Thoracic aorta (tissue), 2 donors: Measurements from ENCODE around the gene GTF2F1. TPM values are rescaled to one million over a fixed set of nuclear protein-coding genes. Genes with fewer than 3 reads are reported as not detected.

Source experiments
- ATAC-seq: fragments of 150-250 bp; one replicate; pipeline ENCODE4 v1.8.0; 2017; ENCODE audit warnings: low read depth; ENCODE audit not compliant: insufficient number of reproducible peaks, low FRiP score
- DNase-seq: peaks from one replicate; pipeline ENCODE4 v3.0.0-alpha.2; 2020; ENCODE audit warnings: low spot score
- H3K27ac ChIP-seq, 2 donors: fragments of 200-600 bp; sonication (generic); 1 replicate in 1 of 2; 2 replicates in 1 of 2; pipeline ENCODE4 v1.5.1; 2016; ENCODE audit warnings: mild to moderate bottlenecking in 2 of 2, moderate library complexity in 2 of 2
- H3K27me3 ChIP-seq: fragments of 200-600 bp; sonication (generic); replicated peaks from 2 replicates; pipeline ENCODE4 v1.6.0; 2016; ENCODE audit warnings: mild to moderate bottlenecking; ENCODE audit not compliant: insufficient read depth
- H3K36me3 ChIP-seq: fragments of 200-600 bp; sonication (generic); one replicate; pipeline ENCODE4 v1.5.1; 2016
- H3K4me1 ChIP-seq, 2 donors: fragments of 200-600 bp; sonication (generic); 1 replicate in 1 of 2; 2 replicates in 1 of 2; pipeline versions ENCODE4 v1.5.1 to v1.6.0; 2016; ENCODE audit warnings: low read depth in 2 of 2, mild to moderate bottlenecking in 1 of 2; ENCODE audit not compliant: control insufficient read depth in 1 of 2
- H3K4me3 ChIP-seq: fragments of 200-600 bp; sonication (generic); 2 replicates; pipeline ENCODE4 v1.5.1; 2016; ENCODE audit warnings: mild to moderate bottlenecking
- H3K9me3 ChIP-seq: fragments of 200-600 bp; sonication (generic); 2 replicates; pipeline ENCODE4 v1.5.1; 2016
- CTCF ChIP-seq: fragments of 200-600 bp; sonication (generic); IDR thresholded peaks from one replicate; pipeline ENCODE4 v1.5.1; 2019; ENCODE audit warnings: antibody characterized with exemption
- total RNA-seq, 2 donors: library from RNA; depleted of rRNA; stranded (reverse); fragments of >200 nt; gene quantifications; one replicate each; pipeline versions ENCODE4 v1.1.0 to v1.2.3, GENCODE V29; 2016

The GTF2F1 gene
- total RNA-seq, 2 donors from 2014 or later: 22.7 to 27.7 TPM

- no peak overlapping the region for H3K27ac ChIP-seq
- H3K9me3 ChIP-seq: no peaks in the 10 kb centered on the region
- H3K4me3 ChIP-seq: no peak overlapping the region
- DNase-seq (no peak), ATAC-seq (no peak)
- TF ChIP-seq CTCF: no peak
- H3K4me1 ChIP-seq: no peaks in the 10 kb centered on the region
- H3K27me3 ChIP-seq: no peaks in the 10 kb centered on the region
- no peaks in the 10 kb centered on the region for H3K36me3 ChIP-seq
Observed at GRCh38 chr19:6334490-6335285, 58.3 kb downstream of the GTF2F1 start.

- Histone ChIP-seq H3K4me3 (no peak within 1 kb of the TSS), H3K36me3 (no peaks in the 10 kb centered on the region), H3K27ac (no peak within 1 kb of the TSS), H3K27me3 (no peaks in the 10 kb centered on the region), H3K4me1 (no peaks in the 10 kb centered on the region), H3K9me3 (no peaks in the 10 kb centered on the region)
- no peak for TF ChIP-seq CTCF
- no peak for DNase-seq
- no peak for ATAC-seq
Observed at GRCh38 chr19:6333439-6333838, 59.5 kb downstream of the GTF2F1 start, which contains the start of gene ACER1. Gene ACER1, minus strand, starts transcription at chr19:6333612. Its CDS starts 61 bp downstream, at chr19:6333551.

Other genes with a start within 250 kb of the GTF2F1 start
- gene MLLT1, start 113.2 kb downstream of the GTF2F1 start, total RNA-seq: 10 to 100 TPM; 23.0 to 31.4 TPM
- not detected for gene ACER1, start 59.6 kb downstream of the GTF2F1 start, total RNA-seq
- gene CLPP, start 31.6 kb downstream of the GTF2F1 start, total RNA-seq: 10 to 100 TPM; 39.0 to 53.2 TPM
- gene ALKBH7, start 20.4 kb downstream of the GTF2F1 start, total RNA-seq: 10 to 100 TPM; 29.1 to 37.6 TPM
- 1 to 10 TPM; 1.4 to 2.8 TPM for gene PSPN, start 17.2 kb downstream of the GTF2F1 start, total RNA-seq
- gene KHSRP, start 31.6 kb upstream of the GTF2F1 start, total RNA-seq: 100 to 1,000 TPM in 1 of 2 donors, 10 to 100 TPM in 1; 98.4 to 111 TPM
- under 1 TPM in 1 of 2 donors, not detected in 1; 0.71 TPM for gene SLC25A41, start 40.6 kb upstream of the GTF2F1 start, total RNA-seq
- 10 to 100 TPM; 89.6 to 97.1 TPM for gene SLC25A23, start 66.6 kb upstream of the GTF2F1 start, total RNA-seq
- 1 to 10 TPM in 1 of 2 donors, under 1 TPM in 1; 0.54 to 2.1 TPM for gene CRB3, start 71.1 kb upstream of the GTF2F1 start, total RNA-seq
- gene DENND1C, start 88.6 kb upstream of the GTF2F1 start, total RNA-seq: 1 to 10 TPM; 2.7 to 3.9 TPM
- gene TUBB4A, start 109.1 kb upstream of the GTF2F1 start, total RNA-seq: not detected
- 1 to 10 TPM in 1 of 2 donors, under 1 TPM in 1; 0.27 to 1.8 TPM for gene TNFSF9, start 137.9 kb upstream of the GTF2F1 start, total RNA-seq
- not detected for gene CD70, start 198.0 kb upstream of the GTF2F1 start, total RNA-seq